ENCODE measurements around the gene AMPH. TPM values are rescaled to one million over a fixed set of nuclear protein-coding genes. Genes with fewer than 3 reads are reported as not detected.

Gene AMPH
- total RNA-seq, 1 experiment from 2014 or later, result not detected

GRCh38 chr7:38438970-38439369 is 192.2 kb downstream of the AMPH start:
- Histone ChIP-seq H4K20me1 (ENCODE audit: insufficient read depth) (no peaks in the 10 kb centered on the region), H3K4me3 (replicated peaks in 1 of 2; ENCODE audit: low read depth in 1 of 2, low read length in 2 of 2) (no peak overlapping the region), H3K4me2 (ENCODE audit: low read length) (no peak overlapping the region), H3K36me3 (ENCODE audit: control insufficient read depth in 1 of 2, insufficient read depth in 2 of 2, low read length in 2 of 2) (no peaks in the 10 kb centered on the region), H3K9me3 (ENCODE audit: control insufficient read depth in 1 of 2, insufficient read depth in 1 of 2, low read depth in 1 of 2, low read length in 2 of 2) (no peaks in the 10 kb centered on the region), H3K4me1 (ENCODE audit: control insufficient read depth in 1 of 2, insufficient read depth in 2 of 2, low read length in 2 of 2) (no peaks in the 10 kb centered on the region), H3K27me3 (ENCODE audit: insufficient read depth, low read length) (peaks cover 22% of the 10 kb centered on the region; the same call in 1 of the 2 replicates), H3K9me2 (ENCODE audit: insufficient read depth) (no peaks in the 10 kb centered on the region), H3K79me2 (ENCODE audit: insufficient read depth, low read length) (no peaks in the 10 kb centered on the region), H3K9ac (ENCODE audit: low read length) (no peak overlapping the region), H2AFZ (ENCODE audit: low read depth, low read length, poor library complexity, severe bottlenecking) (no peak overlapping the region), H3K27ac (ENCODE audit: low read depth, low read length) (no peak overlapping the region)
- ChIA-PET RAD21 (ENCODE audit: low non-redundant PET in 1 of 2, low total read pairs in 2 of 2, uncharacterized antibody in 2 of 2, unreplicated experiment in 2 of 2) (no interaction called here), CTCF (no interaction called here), POLR2A (no interaction called here)
- intact Hi-C loops (cut with micrococcal nuclease), result no loop called here
- BruUV-seq (replicated peaks), result no TSS peak
- no peak for TF ChIP-seq EZH2phosphoT487 (IDR thresholded peaks at IDR 0.05; ENCODE audit: borderline replicate concordance)
- TF ChIP-seq JUND (IDR thresholded peaks at IDR 0.05), result no peak
- no peak for TF ChIP-seq ZBTB33 (IDR thresholded peaks at IDR 0.05; ENCODE audit: extremely low read depth, insufficient replicate concordance, low read length)
- TF ChIP-seq RAD21 (IDR thresholded peaks at IDR 0.05; ENCODE audit: low read depth), result no peak
- no peak for TF ChIP-seq ELF1 (IDR thresholded peaks at IDR 0.05; ENCODE audit: borderline replicate concordance, low read depth)
- TF ChIP-seq FOSL1 (IDR thresholded peaks at IDR 0.05; ENCODE audit: low read depth), result no peak
- no peak for TF ChIP-seq ZNF274 (IDR thresholded peaks at IDR 0.05; ENCODE audit: low read depth, low read length)
- TF ChIP-seq TCF7L2 (IDR thresholded peaks at IDR 0.05; ENCODE audit: borderline replicate concordance, extremely low read depth, insufficient read depth, insufficient read length), result no peak
- ATAC-seq, result no peak
- no peak for DNase-seq (ENCODE audit: low read depth, low spot score)

GRCh38 chr7:38432671-38433070 is 198.5 kb downstream of the AMPH start:
- intact Hi-C loops (cut with micrococcal nuclease), result no loop called here
- peaks cover 38% of the 10 kb centered on the region for H3K27me3 ChIP-seq (ENCODE audit: insufficient read depth, low read length)
- H3K9me3 ChIP-seq (ENCODE audit: control insufficient read depth in 1 of 2, insufficient read depth in 1 of 2, low read depth in 1 of 2, low read length in 2 of 2), result no peaks in the 10 kb centered on the region
- no peaks in the 10 kb centered on the region for H4K20me1 ChIP-seq (ENCODE audit: insufficient read depth)
- TF ChIP-seq TCF7L2 (IDR thresholded peaks at IDR 0.05; ENCODE audit: borderline replicate concordance, extremely low read depth, insufficient read depth, insufficient read length) (no peak), SP1 (IDR thresholded peaks at IDR 0.05; ENCODE audit: low read depth) (no peak), ELF1 (IDR thresholded peaks at IDR 0.05; ENCODE audit: borderline replicate concordance, low read depth) (no peak), EGR1 (IDR thresholded peaks at IDR 0.05; ENCODE audit: low read depth) (no peak)
- H3K4me2 ChIP-seq (ENCODE audit: low read length), result no peak overlapping the region
- BruUV-seq (replicated peaks), result no TSS peak
- no peaks in the 10 kb centered on the region for H3K9me2 ChIP-seq (ENCODE audit: insufficient read depth)
- DNase-seq (ENCODE audit: low read depth, low spot score) (no peak), ATAC-seq (no peak)
- ChIA-PET POLR2A (no interaction called here), CTCF (no interaction called here), RAD21 (ENCODE audit: low non-redundant PET in 1 of 2, low total read pairs in 2 of 2, uncharacterized antibody in 2 of 2, unreplicated experiment in 2 of 2) (no interaction called here)
- H2AFZ ChIP-seq (ENCODE audit: low read depth, low read length, poor library complexity, severe bottlenecking), result no peak overlapping the region
- H3K36me3 ChIP-seq (ENCODE audit: control insufficient read depth in 1 of 2, insufficient read depth in 2 of 2, low read length in 2 of 2), result no peaks in the 10 kb centered on the region
- no peaks in the 10 kb centered on the region for H3K4me1 ChIP-seq (ENCODE audit: control insufficient read depth in 1 of 2, insufficient read depth in 2 of 2, low read length in 2 of 2)
- no peaks in the 10 kb centered on the region for H3K79me2 ChIP-seq (ENCODE audit: insufficient read depth, low read length)
- no peak overlapping the region for H3K27ac ChIP-seq (ENCODE audit: low read depth, low read length)
- H3K4me3 ChIP-seq (replicated peaks in 1 of 2; ENCODE audit: low read depth in 1 of 2, low read length in 2 of 2), result no peak overlapping the region
- H3K9ac ChIP-seq (ENCODE audit: low read length), result no peak overlapping the region

Data from HCT116 (cell line).